Uterus (tissue), 2 donors: ENCODE measurements around the gene EFNA3.

Source experiments
- POLR2A ChIP-seq, 2 donors: fragments of 450-650 bp; IDR thresholded peaks; one replicate each; pipeline ENCODE4 v1.6.1; 2016; ENCODE audit warnings: antibody characterized with exemption in 2 of 2, mild to moderate bottlenecking in 1 of 2, moderate library complexity in 1 of 2
- TF ChIP-seq, protein P1 (sequence below), 4 experiments: fragments of 200-600 bp in 2 of 4; fragments of 450-650 bp in 2 of 4; sonication (generic) in 2 of 4; IDR thresholded peaks; one replicate each; pipeline ENCODE4 v1.5.1; 2016 to 2019; ENCODE audit warnings: antibody characterized with exemption in 4 of 4, mild to moderate bottlenecking in 2 of 4, moderate library complexity in 1 of 4

DNA sequence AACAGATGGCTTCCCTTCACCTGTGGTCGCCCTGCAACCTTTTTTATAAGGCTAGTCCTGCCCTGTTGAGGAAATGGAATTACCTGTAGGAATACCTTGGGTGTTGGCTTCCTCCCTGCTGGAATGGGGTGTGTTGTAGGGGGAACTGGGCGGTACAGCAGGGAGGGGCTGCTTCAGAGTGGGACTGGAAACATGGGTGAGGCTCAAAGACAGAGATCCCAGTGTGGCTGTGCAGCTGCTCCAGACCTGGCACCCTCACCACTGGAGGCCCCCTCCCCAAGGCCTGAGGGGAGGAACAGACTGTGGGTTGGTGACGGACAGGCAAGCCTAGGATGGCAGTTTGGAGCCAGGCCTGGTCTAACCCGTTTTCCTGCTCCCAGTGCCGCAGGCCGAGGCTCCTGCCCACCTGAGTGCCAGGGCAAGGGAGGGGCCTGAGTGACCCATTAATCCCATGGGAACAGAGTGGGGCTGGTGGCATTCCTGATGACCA, 4.5 kb downstream of the EFNA3 start:
- no peak for TF ChIP-seq POLR2A (IDR thresholded peaks at IDR 0.05)
- TF ChIP-seq, protein P1, sequence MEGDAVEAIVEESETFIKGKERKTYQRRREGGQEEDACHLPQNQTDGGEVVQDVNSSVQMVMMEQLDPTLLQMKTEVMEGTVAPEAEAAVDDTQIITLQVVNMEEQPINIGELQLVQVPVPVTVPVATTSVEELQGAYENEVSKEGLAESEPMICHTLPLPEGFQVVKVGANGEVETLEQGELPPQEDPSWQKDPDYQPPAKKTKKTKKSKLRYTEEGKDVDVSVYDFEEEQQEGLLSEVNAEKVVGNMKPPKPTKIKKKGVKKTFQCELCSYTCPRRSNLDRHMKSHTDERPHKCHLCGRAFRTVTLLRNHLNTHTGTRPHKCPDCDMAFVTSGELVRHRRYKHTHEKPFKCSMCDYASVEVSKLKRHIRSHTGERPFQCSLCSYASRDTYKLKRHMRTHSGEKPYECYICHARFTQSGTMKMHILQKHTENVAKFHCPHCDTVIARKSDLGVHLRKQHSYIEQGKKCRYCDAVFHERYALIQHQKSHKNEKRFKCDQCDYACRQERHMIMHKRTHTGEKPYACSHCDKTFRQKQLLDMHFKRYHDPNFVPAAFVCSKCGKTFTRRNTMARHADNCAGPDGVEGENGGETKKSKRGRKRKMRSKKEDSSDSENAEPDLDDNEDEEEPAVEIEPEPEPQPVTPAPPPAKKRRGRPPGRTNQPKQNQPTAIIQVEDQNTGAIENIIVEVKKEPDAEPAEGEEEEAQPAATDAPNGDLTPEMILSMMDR (IDR thresholded peaks at IDR 0.05) = no peak
